H9 (cell line): ENCODE data around the gene KIAA0513. TPM values are rescaled to one million over a fixed set of nuclear protein-coding genes. Genes with fewer than 3 reads are reported as not detected.

Source experiments
- DNase-seq: peaks from one replicate; pipeline ENCODE4 v3.0.0-alpha.2; 2017
- H2AFZ ChIP-seq: one replicate; pipeline ENCODE4 v1.6.1; 2013; ENCODE audit warnings: mild to moderate bottlenecking, low read length, control low read depth, moderate library complexity
- H2AK5ac ChIP-seq: 2 replicates; pipeline ENCODE4 v1.6.1; 2013; ENCODE audit warnings: low read length, control low read depth, mixed read lengths; ENCODE audit not compliant: insufficient read length
- H2BK120ac ChIP-seq: one replicate; pipeline ENCODE4 v1.6.1; 2013; ENCODE audit warnings: low read depth, mild to moderate bottlenecking, low read length, control low read depth, inconsistent platforms; ENCODE audit not compliant: poor library complexity, severe bottlenecking
- H2BK12ac ChIP-seq: 2 replicates; pipeline ENCODE4 v1.6.1; 2013; ENCODE audit warnings: low read length, control low read depth, mixed read lengths, low read depth; ENCODE audit not compliant: insufficient read length
- H2BK15ac ChIP-seq: 2 replicates; pipeline ENCODE4 v1.6.1; 2013; ENCODE audit warnings: low read depth, low read length, control low read depth
- H2BK20ac ChIP-seq: one replicate; pipeline ENCODE4 v1.6.1; 2013; ENCODE audit warnings: low read depth, mild to moderate bottlenecking, low read length, control low read depth, inconsistent platforms; ENCODE audit not compliant: poor library complexity, severe bottlenecking
- H2BK5ac ChIP-seq: 2 replicates; pipeline ENCODE4 v1.6.1; 2013; ENCODE audit warnings: low read length, control low read depth, mixed read lengths; ENCODE audit not compliant: insufficient read length
- H3K14ac ChIP-seq: 2 replicates; pipeline ENCODE4 v1.6.1; 2013; ENCODE audit warnings: low read length, control low read depth; ENCODE audit not compliant: insufficient read depth
- H3K18ac ChIP-seq: 2 replicates; pipeline ENCODE4 v1.6.1; 2013; ENCODE audit warnings: low read depth, mild to moderate bottlenecking, mixed read lengths, low read length, control low read depth; ENCODE audit not compliant: insufficient read length
- H3K23ac ChIP-seq: 2 replicates; pipeline ENCODE4 v1.6.1; 2013; ENCODE audit warnings: low read length, control low read depth, mixed read lengths, low read depth; ENCODE audit not compliant: insufficient read length
- H3K23me2 ChIP-seq: 2 replicates; pipeline ENCODE4 v1.6.1; 2013; ENCODE audit warnings: low read depth, mild to moderate bottlenecking, mixed read lengths, low read length, control low read depth; ENCODE audit not compliant: insufficient read length, poor library complexity, severe bottlenecking
- H3K27ac ChIP-seq: 2 replicates; pipeline ENCODE4 v1.5.1; 2013; ENCODE audit warnings: low read length, control low read depth, mixed read lengths, low read depth; ENCODE audit not compliant: insufficient read length
- H3K27me3 ChIP-seq: 2 replicates; pipeline ENCODE4 v1.6.1; 2013; ENCODE audit warnings: low read length, control low read depth, inconsistent platforms; ENCODE audit not compliant: insufficient read depth
- H3K4ac ChIP-seq: 2 replicates; pipeline ENCODE4 v1.6.1; 2013; ENCODE audit warnings: low read depth, mild to moderate bottlenecking, control low read depth, inconsistent platforms, low read length, moderate library complexity
- H3K4me1 ChIP-seq: 2 replicates; pipeline ENCODE4 v1.6.1; 2013; ENCODE audit warnings: low read length, control low read depth, inconsistent platforms; ENCODE audit not compliant: insufficient read depth
- H3K4me2 ChIP-seq: 2 replicates; pipeline ENCODE4 v1.6.1; 2013; ENCODE audit warnings: low read length, control low read depth, mixed read lengths; ENCODE audit not compliant: insufficient read length, insufficient read depth
- H3K56ac ChIP-seq: 2 replicates; pipeline ENCODE4 v1.6.1; 2013; ENCODE audit warnings: low read depth, mild to moderate bottlenecking, mixed read lengths, low read length, control low read depth; ENCODE audit not compliant: insufficient read length
- H3K79me1 ChIP-seq: 2 replicates; pipeline ENCODE4 v1.6.1; 2013; ENCODE audit warnings: low read depth, mild to moderate bottlenecking, moderate library complexity, low read length, control low read depth, inconsistent platforms; ENCODE audit not compliant: insufficient read depth, poor library complexity, severe bottlenecking
- H3K79me2 ChIP-seq: 2 replicates; pipeline ENCODE4 v1.6.1; 2013; ENCODE audit warnings: low read length, control low read depth, inconsistent platforms; ENCODE audit not compliant: insufficient read depth
- H3K9ac ChIP-seq: 2 replicates; pipeline ENCODE4 v1.6.1; 2013; ENCODE audit warnings: low read length, control low read depth, mixed read lengths; ENCODE audit not compliant: insufficient read length; ENCODE audit errors: extremely low read depth
- H3K9me3 ChIP-seq: one replicate; pipeline ENCODE4 v1.6.1; 2013; ENCODE audit warnings: low read depth, low read length, inconsistent platforms; ENCODE audit not compliant: control insufficient read depth
- H3T11ph ChIP-seq: one replicate; pipeline ENCODE4 v1.6.1; 2013; ENCODE audit warnings: mild to moderate bottlenecking, low read length, control low read depth, inconsistent platforms
- H4K20me1 ChIP-seq: one replicate; pipeline ENCODE4 v1.6.1; 2013; ENCODE audit not compliant: control insufficient read depth, insufficient read length, insufficient read depth
- H4K5ac ChIP-seq: 2 replicates; pipeline ENCODE4 v1.6.1; 2013; ENCODE audit warnings: low read depth, mild to moderate bottlenecking, mixed read lengths, low read length, control low read depth; ENCODE audit not compliant: insufficient read length
- H4K8ac ChIP-seq: replicated peaks from 2 replicates; pipeline ENCODE4 v1.6.1; 2013; ENCODE audit warnings: low read length, control low read depth, mixed read lengths, low read depth; ENCODE audit not compliant: insufficient read length
- H4K91ac ChIP-seq: 2 replicates; pipeline ENCODE4 v1.6.1; 2013; ENCODE audit warnings: low read depth, mild to moderate bottlenecking, moderate library complexity, mixed read lengths, low read length, control low read depth; ENCODE audit not compliant: insufficient read length
- H3K27ac Mint-ChIP-seq, 3 experiments: 2 replicates in 2 of 3; 3 replicates in 1 of 3; pipeline ENCODE4 v1.8.0; 2020 to 2021; ENCODE audit warnings: mixed read lengths in 3 of 3, mild to moderate bottlenecking in 1 of 3, moderate library complexity in 1 of 3
- H3K27me3 Mint-ChIP-seq: 2 replicates; pipeline ENCODE4 v1.8.0; 2021; ENCODE audit warnings: low read depth, mild to moderate bottlenecking, moderate library complexity, mixed read lengths
- H3K36me3 Mint-ChIP-seq, 3 experiments: 2 replicates in 2 of 3; 3 replicates in 1 of 3; pipeline ENCODE4 v1.8.0; 2020 to 2021; ENCODE audit warnings: low read depth in 3 of 3, mixed read lengths in 3 of 3; ENCODE audit not compliant: insufficient read depth in 1 of 3
- H3K4me1 Mint-ChIP-seq, 2 experiments: 2 replicates each; pipeline ENCODE4 v1.8.0; 2020; ENCODE audit warnings: mixed read lengths in 2 of 2
- H3K4me3 Mint-ChIP-seq, 2 experiments: 2 replicates in 1 of 2; 3 replicates in 1 of 2; pipeline ENCODE4 v1.8.0; 2020 to 2021; ENCODE audit warnings: mild to moderate bottlenecking in 2 of 2, mixed read lengths in 2 of 2, moderate library complexity in 1 of 2
- H3K9me3 Mint-ChIP-seq, 2 experiments: 2 replicates in 1 of 2; 3 replicates in 1 of 2; pipeline ENCODE4 v1.8.0; 2020; ENCODE audit warnings: mild to moderate bottlenecking in 2 of 2, mixed read lengths in 2 of 2, moderate library complexity in 1 of 2
- CTCF ChIP-seq: fragments of 200-600 bp; sonication (generic); conservative IDR thresholded peaks from 3 replicates; pipeline ENCODE4 v1.8.0; 2021; ENCODE audit warnings: antibody characterized with exemption, mild to moderate bottlenecking
- WGBS: extraction: QIAGEN DNeasy Blood & Tissue Kit; methylation state at CpG from one replicate; pipeline ENCODE4 v1.1.7; 2013; ENCODE audit warnings: missing lambda C conversion rate, low lambda C conversion rate, mixed read lengths; ENCODE audit not compliant: insufficient read length; ENCODE audit errors: extremely low coverage; 5-methylcytosine and 5-hydroxymethylcytosine counted together
- total RNA-seq: library from RNA; stranded (reverse); gene quantifications from 2 replicates; pipeline ENCODE4 v1.2.1, GENCODE V29; 2021

Gene KIAA0513
- total RNA-seq, 1 experiment from 2014 or later: 4.7 TPM

- no peak overlapping the region for H3K27ac Mint-ChIP-seq
- H3K9ac ChIP-seq: no peak overlapping the region
- H2BK12ac ChIP-seq: no peak overlapping the region
- no peak for TF ChIP-seq CTCF
- H2BK20ac ChIP-seq: no peak overlapping the region
- H2AK5ac ChIP-seq: no peak overlapping the region
- no peak overlapping the region for H3T11ph ChIP-seq
- H3K9me3 Mint-ChIP-seq: no peaks in the 10 kb centered on the region
- no peaks in the 10 kb centered on the region for H3K36me3 Mint-ChIP-seq
- H3K56ac ChIP-seq: no peak overlapping the region
- no peaks in the 10 kb centered on the region for H4K20me1 ChIP-seq
- H3K4me1 Mint-ChIP-seq: peaks cover 2% of the 10 kb centered on the region in 2 experiments; a peak in 1 of 4 replicates
- no peaks in the 10 kb centered on the region for H3K23me2 ChIP-seq
- H4K8ac ChIP-seq: no peak overlapping the region
- H3K79me2 ChIP-seq: no peaks in the 10 kb centered on the region
- no peaks in the 10 kb centered on the region; the same call in 1 of the 2 replicates for H3K4me1 ChIP-seq
- no peaks in the 10 kb centered on the region for H3K79me1 ChIP-seq
- H3K18ac ChIP-seq: no peak overlapping the region
- H2BK120ac ChIP-seq: no peak overlapping the region
- no peaks in the 10 kb centered on the region for H3K27me3 ChIP-seq
- no peaks in the 10 kb centered on the region for H3K9me3 ChIP-seq
- H3K23ac ChIP-seq: no peak overlapping the region
- no peak overlapping the region for H4K5ac ChIP-seq
- no peak overlapping the region for H2BK15ac ChIP-seq
- DNase-seq: no peak
- no peak overlapping the region for H3K27ac ChIP-seq
- H3K27me3 Mint-ChIP-seq: peaks cover 12% of the 10 kb centered on the region
- no peak overlapping the region for H3K4me3 Mint-ChIP-seq
- H2AFZ ChIP-seq: no peak overlapping the region
- no peak overlapping the region for H4K91ac ChIP-seq
- no CpG with 5 or more reads among the region's 6 CpGs for WGBS
- H3K4ac ChIP-seq: no peak overlapping the region
- no peak overlapping the region for H3K14ac ChIP-seq
- H3K4me2 ChIP-seq: no peak overlapping the region
- no peak overlapping the region for H2BK5ac ChIP-seq
These were observed 14.6 kb downstream of the KIAA0513 start for GRCh38 chr16:85042167-85042526.
